Neural cell (in vitro differentiated cells): ENCODE results near the gene PTPRF.

Experiments
- EP300 ChIP-seq: fragments of 450-650 bp; conservative IDR thresholded peaks from 2 replicates; pipeline ENCODE4 v1.6.1; 2014; ENCODE audit warnings: antibody characterized with exemption, mild to moderate bottlenecking, moderate library complexity; ENCODE audit not compliant: poor library complexity, severe bottlenecking
- EZH2 ChIP-seq: fragments of 200-600, 300-800 bp; shearing (Covaris generic), sonication (generic); IDR thresholded peaks from 2 replicates; pipeline ENCODE4 v1.6.1; 2014; ENCODE audit warnings: antibody characterized with exemption, low read length, borderline replicate concordance, mild to moderate bottlenecking; ENCODE audit not compliant: insufficient read depth, poor library complexity, severe bottlenecking
- MXI1 ChIP-seq: fragments of 450-650 bp; conservative IDR thresholded peaks from 2 replicates; pipeline ENCODE4 v1.6.1; 2014; ENCODE audit warnings: antibody characterized with exemption, mild to moderate bottlenecking; ENCODE audit not compliant: poor library complexity, severe bottlenecking
- POLR2AphosphoS5 ChIP-seq: IDR thresholded peaks from 2 replicates; pipeline ENCODE4 v1.6.1; 2012
- SMC3 ChIP-seq: fragments of 450-650 bp; conservative IDR thresholded peaks from 2 replicates; pipeline ENCODE4 v1.6.1; 2014; ENCODE audit warnings: antibody characterized with exemption, mild to moderate bottlenecking, moderate library complexity; ENCODE audit not compliant: poor library complexity
- TAF1 ChIP-seq: IDR thresholded peaks from 2 replicates; pipeline ENCODE4 v1.6.1; 2012; ENCODE audit warnings: low read depth
- TF ChIP-seq, protein P1 (sequence below): fragments of 450-650 bp; IDR thresholded peaks from 2 replicates; pipeline ENCODE4 v1.5.1; 2014; ENCODE audit warnings: antibody characterized with exemption, mild to moderate bottlenecking, moderate library complexity; ENCODE audit not compliant: poor library complexity, severe bottlenecking
- TF ChIP-seq, protein P2 (sequence below): IDR thresholded peaks from 2 replicates; pipeline ENCODE4 v1.6.1; 2012; ENCODE audit warnings: borderline replicate concordance

DNA sequence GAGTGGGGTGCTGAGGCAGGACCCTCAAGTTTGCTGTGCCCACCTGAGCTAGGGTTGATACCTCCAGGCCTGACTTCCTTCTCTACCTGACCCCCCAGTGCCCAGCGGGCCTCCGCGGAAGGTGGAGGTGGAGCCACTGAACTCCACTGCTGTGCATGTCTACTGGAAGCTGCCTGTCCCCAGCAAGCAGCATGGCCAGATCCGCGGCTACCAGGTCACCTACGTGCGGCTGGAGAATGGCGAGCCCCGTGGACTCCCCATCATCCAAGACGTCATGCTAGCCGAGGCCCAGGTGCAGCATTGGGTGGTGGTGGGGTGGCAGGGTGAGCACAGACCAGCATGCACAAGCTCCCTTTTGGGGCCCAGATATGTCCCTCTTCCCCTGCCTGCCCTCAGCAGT is 67.9 kb downstream of the PTPRF start:
- TF ChIP-seq, protein P1, sequence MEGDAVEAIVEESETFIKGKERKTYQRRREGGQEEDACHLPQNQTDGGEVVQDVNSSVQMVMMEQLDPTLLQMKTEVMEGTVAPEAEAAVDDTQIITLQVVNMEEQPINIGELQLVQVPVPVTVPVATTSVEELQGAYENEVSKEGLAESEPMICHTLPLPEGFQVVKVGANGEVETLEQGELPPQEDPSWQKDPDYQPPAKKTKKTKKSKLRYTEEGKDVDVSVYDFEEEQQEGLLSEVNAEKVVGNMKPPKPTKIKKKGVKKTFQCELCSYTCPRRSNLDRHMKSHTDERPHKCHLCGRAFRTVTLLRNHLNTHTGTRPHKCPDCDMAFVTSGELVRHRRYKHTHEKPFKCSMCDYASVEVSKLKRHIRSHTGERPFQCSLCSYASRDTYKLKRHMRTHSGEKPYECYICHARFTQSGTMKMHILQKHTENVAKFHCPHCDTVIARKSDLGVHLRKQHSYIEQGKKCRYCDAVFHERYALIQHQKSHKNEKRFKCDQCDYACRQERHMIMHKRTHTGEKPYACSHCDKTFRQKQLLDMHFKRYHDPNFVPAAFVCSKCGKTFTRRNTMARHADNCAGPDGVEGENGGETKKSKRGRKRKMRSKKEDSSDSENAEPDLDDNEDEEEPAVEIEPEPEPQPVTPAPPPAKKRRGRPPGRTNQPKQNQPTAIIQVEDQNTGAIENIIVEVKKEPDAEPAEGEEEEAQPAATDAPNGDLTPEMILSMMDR, result no peak
- TF ChIP-seq EZH2 (no peak), SMC3 (no peak), POLR2AphosphoS5 (no peak), TAF1 (no peak), MXI1 (no peak), EP300 (no peak)
- TF ChIP-seq, protein P2, sequence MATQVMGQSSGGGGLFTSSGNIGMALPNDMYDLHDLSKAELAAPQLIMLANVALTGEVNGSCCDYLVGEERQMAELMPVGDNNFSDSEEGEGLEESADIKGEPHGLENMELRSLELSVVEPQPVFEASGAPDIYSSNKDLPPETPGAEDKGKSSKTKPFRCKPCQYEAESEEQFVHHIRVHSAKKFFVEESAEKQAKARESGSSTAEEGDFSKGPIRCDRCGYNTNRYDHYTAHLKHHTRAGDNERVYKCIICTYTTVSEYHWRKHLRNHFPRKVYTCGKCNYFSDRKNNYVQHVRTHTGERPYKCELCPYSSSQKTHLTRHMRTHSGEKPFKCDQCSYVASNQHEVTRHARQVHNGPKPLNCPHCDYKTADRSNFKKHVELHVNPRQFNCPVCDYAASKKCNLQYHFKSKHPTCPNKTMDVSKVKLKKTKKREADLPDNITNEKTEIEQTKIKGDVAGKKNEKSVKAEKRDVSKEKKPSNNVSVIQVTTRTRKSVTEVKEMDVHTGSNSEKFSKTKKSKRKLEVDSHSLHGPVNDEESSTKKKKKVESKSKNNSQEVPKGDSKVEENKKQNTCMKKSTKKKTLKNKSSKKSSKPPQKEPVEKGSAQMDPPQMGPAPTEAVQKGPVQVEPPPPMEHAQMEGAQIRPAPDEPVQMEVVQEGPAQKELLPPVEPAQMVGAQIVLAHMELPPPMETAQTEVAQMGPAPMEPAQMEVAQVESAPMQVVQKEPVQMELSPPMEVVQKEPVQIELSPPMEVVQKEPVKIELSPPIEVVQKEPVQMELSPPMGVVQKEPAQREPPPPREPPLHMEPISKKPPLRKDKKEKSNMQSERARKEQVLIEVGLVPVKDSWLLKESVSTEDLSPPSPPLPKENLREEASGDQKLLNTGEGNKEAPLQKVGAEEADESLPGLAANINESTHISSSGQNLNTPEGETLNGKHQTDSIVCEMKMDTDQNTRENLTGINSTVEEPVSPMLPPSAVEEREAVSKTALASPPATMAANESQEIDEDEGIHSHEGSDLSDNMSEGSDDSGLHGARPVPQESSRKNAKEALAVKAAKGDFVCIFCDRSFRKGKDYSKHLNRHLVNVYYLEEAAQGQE, result no peak
